H7 (cell line): ENCODE results near the gene AFF2. TPM values are rescaled to one million over a fixed set of nuclear protein-coding genes. Genes with fewer than 3 reads are reported as not detected.

Experiments
- DNase-seq: peaks from one replicate; pipeline ENCODE4 v3.0.0; 2012
- H3K27me3 ChIP-seq: 2 replicates; pipeline ENCODE4 v1.6.0; 2011; ENCODE audit warnings: mild to moderate bottlenecking, low read length; ENCODE audit not compliant: control insufficient read depth, insufficient read depth
- H3K36me3 ChIP-seq: replicated peaks from 2 replicates; pipeline ENCODE4 v1.5.1; 2011; ENCODE audit warnings: low read length; ENCODE audit not compliant: control insufficient read depth, insufficient read depth
- H3K4me3 ChIP-seq: 2 replicates; pipeline ENCODE4 v1.5.1; 2011; ENCODE audit warnings: low read depth, mild to moderate bottlenecking, control low read depth, low read length, moderate library complexity; ENCODE audit not compliant: insufficient read depth
- total RNA-seq: library from RNA; depleted of rRNA; stranded (reverse); fragments of >200 nt; shearing (Covaris generic); gene quantifications from 2 replicates; pipeline ENCODE4 v1.2.3, GENCODE V29; 2014

The AFF2 gene
- total RNA-seq, 1 experiment from 2014 or later: 14.6 TPM

GRCh38 chrX:148808833-148809232, 308.4 kb downstream of the AFF2 start:
- no peaks in the 10 kb centered on the region for H3K36me3 ChIP-seq
- H3K4me3 ChIP-seq: no peak overlapping the region
- peaks cover 1% of the 10 kb centered on the region; the same call in 1 of the 2 replicates for H3K27me3 ChIP-seq
- no peak for DNase-seq

GRCh38 chrX:148811236-148811635, 310.8 kb downstream of the AFF2 start:
- H3K4me3 ChIP-seq: no peak overlapping the region
- no peak for DNase-seq
- no peaks in the 10 kb centered on the region for H3K36me3 ChIP-seq
- peaks cover 1% of the 10 kb centered on the region; the same call in 1 of the 2 replicates for H3K27me3 ChIP-seq

- no peaks in the 10 kb centered on the region; the same call in 1 of the 2 replicates for H3K27me3 ChIP-seq
These were observed 313.0 kb downstream of the AFF2 start for GRCh38 chrX:148813422-148813821.

GRCh38 chrX:148813967-148814366, 313.6 kb downstream of the AFF2 start:
- no peak for DNase-seq
- no peak overlapping the region for H3K4me3 ChIP-seq
- no peaks in the 10 kb centered on the region for H3K36me3 ChIP-seq
- H3K27me3 ChIP-seq: no peaks in the 10 kb centered on the region; the same call in 1 of the 2 replicates

More at GRCh38 chrX:148813422-148813821, 313.0 kb downstream of the AFF2 start:
- no peak for DNase-seq
- H3K36me3 ChIP-seq: no peaks in the 10 kb centered on the region
- no peak overlapping the region for H3K4me3 ChIP-seq

- Histone ChIP-seq H3K27me3 (no peaks in the 10 kb centered on the region), H3K4me3 (no peak overlapping the region), H3K36me3 (no peaks in the 10 kb centered on the region)
- no peak for DNase-seq
These were observed 315.0 kb downstream of the AFF2 start for GRCh38 chrX:148815218-148815961.

- no peaks in the 10 kb centered on the region for H3K36me3 ChIP-seq
- H3K4me3 ChIP-seq: no peak overlapping the region
- no peaks in the 10 kb centered on the region for H3K27me3 ChIP-seq
- DNase-seq: no peak
These were observed 323.6 kb downstream of the AFF2 start for GRCh38 chrX:148823986-148824385.

- no peak for DNase-seq
- Histone ChIP-seq H3K36me3 (no peaks in the 10 kb centered on the region), H3K4me3 (no peak overlapping the region), H3K27me3 (no peaks in the 10 kb centered on the region)
These were observed 325.3 kb downstream of the AFF2 start for GRCh38 chrX:148825696-148826095.

GRCh38 chrX:148836741-148837140, 336.3 kb downstream of the AFF2 start:
- Histone ChIP-seq H3K4me3 (no peak overlapping the region), H3K27me3 (no peaks in the 10 kb centered on the region), H3K36me3 (no peaks in the 10 kb centered on the region)
- DNase-seq: no peak

- H3K36me3 ChIP-seq: no peaks in the 10 kb centered on the region
- H3K4me3 ChIP-seq: no peak overlapping the region
- H3K27me3 ChIP-seq: no peaks in the 10 kb centered on the region
- DNase-seq: no peak
These were observed 350.2 kb downstream of the AFF2 start for GRCh38 chrX:148850631-148851030.

GRCh38 chrX:148854306-148854705, 353.9 kb downstream of the AFF2 start:
- Histone ChIP-seq H3K27me3 (no peaks in the 10 kb centered on the region), H3K36me3 (no peaks in the 10 kb centered on the region), H3K4me3 (no peak overlapping the region)
- DNase-seq: no peak

GRCh38 chrX:148856505-148856904, 356.1 kb downstream of the AFF2 start:
- Histone ChIP-seq H3K4me3 (no peak overlapping the region), H3K27me3 (no peaks in the 10 kb centered on the region), H3K36me3 (no peaks in the 10 kb centered on the region)
- no peak for DNase-seq

- DNase-seq: no peak
- Histone ChIP-seq H3K4me3 (no peak overlapping the region), H3K27me3 (no peaks in the 10 kb centered on the region; the same call in 1 of the 2 replicates), H3K36me3 (no peaks in the 10 kb centered on the region)
These were observed 365.1 kb downstream of the AFF2 start for GRCh38 chrX:148865277-148866210.

- Histone ChIP-seq H3K36me3 (no peaks in the 10 kb centered on the region), H3K27me3 (no peaks in the 10 kb centered on the region), H3K4me3 (no peak overlapping the region)
- no peak for DNase-seq
These were observed 367.2 kb downstream of the AFF2 start for GRCh38 chrX:148867596-148867995.

- H3K4me3 ChIP-seq: no peak overlapping the region
- no peaks in the 10 kb centered on the region for H3K36me3 ChIP-seq
- DNase-seq: no peak
- H3K27me3 ChIP-seq: no peaks in the 10 kb centered on the region
These were observed 371.2 kb downstream of the AFF2 start for GRCh38 chrX:148871422-148872160.
